Suppressor macrophage (primary cell): ENCODE results near the gene CDK1.
"Not testable (repeated sequence)": the region's sequence is repeated elsewhere in the genome, so short reads cannot be mapped to it uniquely, and the experiment has no call there.

Source experiments
- DNase-seq, 4 experiments: peaks; one replicate each; pipeline ENCODE4 v3.0.0-alpha.2; 2020 to 2022

Gene CDK1

DNA sequence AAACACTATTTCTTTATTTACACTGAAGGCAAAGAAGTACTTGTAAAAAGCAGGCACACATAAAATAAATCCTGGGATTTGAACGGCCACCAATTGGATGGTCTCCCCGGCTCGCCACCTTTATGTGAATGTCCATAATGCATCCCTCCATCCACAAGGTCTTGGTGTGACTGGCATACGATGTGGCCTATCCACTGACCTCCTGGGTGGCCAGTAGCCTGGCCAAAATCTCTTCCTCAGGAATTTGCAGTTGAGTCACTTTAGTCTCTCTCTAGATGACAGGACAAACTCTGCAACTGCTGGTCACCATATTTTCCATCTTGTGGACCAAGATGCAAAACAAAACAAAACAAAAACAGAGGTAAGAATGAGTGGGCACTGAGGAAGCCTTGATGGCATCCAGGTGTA, 39.1 kb downstream of the CDK1 start:
- DNase-seq: peak in 1 of 4 experiments; percentile 29

DNA sequence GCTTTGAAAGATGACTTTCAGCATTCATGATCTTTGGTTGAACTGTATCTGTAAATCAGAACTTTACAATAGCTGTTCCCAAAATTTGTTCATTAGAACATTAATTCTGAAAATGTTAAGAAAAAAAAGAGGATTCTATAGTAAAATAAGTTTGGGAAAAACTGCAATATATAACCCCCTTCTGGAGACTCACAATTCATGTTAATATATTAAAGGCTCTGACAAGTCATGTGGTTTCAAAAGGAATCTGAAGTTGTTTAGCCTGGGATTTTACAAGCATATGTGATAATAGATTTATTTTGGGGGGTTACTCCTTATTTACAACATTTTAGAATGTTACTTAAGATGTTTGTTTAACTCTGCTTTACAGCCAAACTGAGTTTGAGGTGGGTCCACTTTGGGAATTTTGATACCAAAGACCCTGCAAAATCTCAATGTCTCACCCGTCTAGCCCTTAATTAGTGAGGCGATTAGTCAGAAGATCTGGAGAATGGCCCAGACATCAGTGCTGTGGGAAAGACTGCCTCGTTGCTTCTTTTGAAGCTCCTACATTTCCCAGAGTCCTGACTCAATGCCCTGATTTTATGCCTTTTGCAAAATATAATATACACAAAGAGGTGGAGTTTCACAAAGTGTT, 40.0 kb downstream of the CDK1 start:
- DNase-seq: no peak

DNA sequence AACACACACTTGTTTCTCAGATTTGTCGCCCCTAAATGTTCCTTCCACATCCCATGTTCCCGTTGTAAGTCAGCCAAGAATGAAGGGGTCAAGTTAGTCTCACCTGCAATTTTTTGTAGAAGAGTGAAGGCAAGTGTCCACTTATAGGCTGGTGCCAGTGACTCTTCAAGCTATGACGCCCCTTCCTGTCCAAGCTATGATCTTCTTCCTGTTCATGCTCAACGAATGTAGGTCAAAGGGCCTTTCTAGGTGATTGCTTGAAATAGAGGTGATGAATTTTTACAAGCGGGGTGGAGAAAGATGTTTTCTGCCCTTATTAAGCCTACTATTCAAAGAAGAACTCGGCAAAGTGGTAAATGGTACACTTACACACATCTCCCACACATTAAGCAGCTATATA, 41.0 kb downstream of the CDK1 start:
- no peak for DNase-seq

DNA sequence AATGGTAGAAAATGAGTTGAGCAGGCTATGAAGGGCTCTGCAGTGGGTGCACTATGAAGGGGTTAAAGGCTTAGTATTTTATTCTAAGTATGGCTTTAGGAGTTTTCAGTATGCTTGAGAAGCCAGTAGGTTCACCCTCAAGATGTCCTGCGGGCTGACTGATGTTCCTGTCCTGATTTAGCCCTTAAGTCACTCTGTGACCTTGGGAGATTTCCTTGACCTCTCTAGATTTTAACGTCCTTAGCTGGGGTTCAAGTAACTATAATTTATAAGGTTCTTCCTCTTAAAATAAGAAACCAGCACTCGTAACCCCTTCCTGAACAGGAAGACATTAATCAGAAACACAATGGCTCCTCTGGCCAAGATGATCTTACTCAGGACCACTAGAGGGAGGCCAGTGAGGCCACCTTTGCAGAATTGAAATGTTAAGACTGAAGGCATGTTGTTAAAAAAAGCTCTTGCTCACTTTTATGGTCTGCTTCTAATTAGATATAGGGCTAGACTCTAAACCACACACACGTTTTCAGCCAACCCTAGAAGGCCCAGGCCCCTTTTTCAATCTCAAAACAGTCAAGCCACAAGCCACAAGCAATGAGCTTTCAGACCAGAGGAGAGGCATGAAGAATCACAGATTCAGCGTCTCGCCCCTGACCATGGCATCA, 41.9 kb downstream of the CDK1 start:
- DNase-seq: no peak

DNA sequence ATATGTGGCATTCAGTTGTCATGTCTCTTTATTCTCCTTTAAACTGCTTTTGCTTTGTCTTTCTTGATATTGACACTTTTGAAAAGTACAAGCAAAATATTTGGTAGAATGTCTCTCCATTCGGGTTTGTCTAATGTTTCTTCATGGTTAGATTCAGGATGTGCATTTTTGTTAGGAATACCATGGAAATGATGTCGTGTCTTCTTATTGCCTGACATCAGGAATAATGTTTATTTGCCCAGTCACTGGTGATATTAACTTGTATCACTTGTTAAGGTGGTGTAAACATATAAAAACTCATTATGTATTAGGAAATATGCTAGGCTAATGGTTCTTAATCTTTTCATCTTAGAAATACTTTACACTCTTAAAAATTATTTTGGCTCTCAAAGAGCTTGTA, 43.4 kb downstream of the CDK1 start:
- DNase-seq: no peak

DNA sequence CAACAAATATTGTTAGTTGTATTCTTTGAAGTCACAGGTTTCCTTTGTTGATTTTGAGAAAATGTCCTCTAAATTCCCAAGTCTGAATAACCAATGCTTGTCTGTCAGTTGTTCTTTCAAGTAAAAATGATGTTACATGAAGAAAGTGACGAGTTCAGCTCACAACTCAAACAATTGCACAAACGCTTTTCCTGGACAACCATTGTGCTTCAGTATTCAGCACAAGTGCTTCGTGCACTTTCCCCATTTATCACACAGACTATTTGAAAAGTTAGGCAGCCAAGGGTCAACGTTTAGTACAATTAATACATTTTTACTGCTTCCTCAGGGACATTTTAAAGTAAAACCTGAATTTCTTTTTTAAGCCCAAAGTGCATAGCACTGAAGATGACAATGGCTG, 44.5 kb downstream of the CDK1 start:
- no peak for DNase-seq

DNA sequence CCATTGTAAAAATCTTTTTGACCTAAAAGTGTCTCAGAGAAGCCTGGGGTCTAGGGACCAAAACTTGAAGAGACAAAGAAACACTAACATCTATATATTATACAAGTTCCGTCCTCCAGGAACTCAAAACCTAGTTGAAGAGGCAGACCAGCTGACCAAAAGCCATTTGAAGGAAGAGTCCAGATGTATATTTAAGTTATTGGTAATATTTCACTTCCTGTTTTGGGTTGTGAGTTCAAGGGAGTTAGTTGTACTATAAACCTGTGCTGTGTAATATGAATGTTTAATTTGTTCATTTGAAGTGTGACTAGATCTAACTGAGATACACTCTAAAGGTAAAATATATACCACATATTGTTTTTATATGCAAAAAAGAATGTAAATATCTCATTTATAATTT, 45.0 kb downstream of the CDK1 start:
- DNase-seq: no peak

DNA sequence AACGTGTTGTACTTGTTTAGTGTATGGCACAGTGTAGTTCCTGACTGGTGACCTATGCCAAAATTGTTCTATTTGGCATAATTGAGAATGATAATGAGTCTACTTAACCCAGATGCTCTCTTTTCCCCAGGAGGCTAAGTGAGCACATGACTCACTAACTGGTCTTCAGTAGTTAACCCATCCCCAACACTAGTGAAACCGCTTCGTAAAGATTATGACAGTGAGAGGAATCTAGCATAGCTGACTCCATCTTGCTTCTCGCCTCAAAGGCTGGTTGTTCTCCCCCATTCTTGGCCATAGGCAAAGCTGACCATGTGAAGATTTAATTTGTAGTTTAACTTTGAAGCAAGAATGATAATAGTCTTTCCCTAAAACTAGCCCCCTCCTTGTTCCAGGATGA, 47.2 kb downstream of the CDK1 start:
- no peak for DNase-seq

DNA sequence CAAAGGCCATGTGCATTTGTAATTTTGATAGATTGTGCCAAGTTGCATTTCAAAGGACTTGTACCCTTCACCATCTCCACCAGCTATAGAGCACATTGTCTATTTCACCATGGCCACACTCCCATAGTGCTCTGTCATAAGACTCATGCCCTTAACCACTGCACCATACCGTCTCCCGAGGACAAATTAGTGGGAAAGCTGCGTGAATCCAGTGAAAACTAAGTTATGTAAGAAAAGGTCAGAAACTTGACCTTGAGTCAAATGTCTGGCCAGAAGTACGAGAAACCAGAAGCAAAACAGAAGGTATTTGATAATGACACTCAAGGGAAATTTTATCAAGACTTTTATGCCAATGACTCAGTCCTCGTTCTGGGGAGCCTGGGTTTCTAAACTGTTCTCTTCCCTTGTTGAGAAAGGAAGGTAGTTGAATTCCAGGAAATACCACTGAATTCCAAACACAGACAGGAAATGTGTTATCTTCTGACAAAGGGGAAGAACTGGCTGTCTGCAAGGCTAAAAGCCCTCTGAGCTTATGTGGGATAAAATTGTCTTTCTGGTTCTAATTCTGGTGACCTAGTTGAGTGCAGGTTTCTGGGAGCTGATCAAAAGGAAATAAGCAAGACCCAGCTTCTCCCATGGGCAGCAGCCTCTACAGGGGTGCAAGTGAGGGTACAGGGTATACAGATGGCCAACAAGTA, 49.7 kb downstream of the CDK1 start:
- DNase-seq: peak in 2 of 4 experiments; percentile 8 to 19

DNA sequence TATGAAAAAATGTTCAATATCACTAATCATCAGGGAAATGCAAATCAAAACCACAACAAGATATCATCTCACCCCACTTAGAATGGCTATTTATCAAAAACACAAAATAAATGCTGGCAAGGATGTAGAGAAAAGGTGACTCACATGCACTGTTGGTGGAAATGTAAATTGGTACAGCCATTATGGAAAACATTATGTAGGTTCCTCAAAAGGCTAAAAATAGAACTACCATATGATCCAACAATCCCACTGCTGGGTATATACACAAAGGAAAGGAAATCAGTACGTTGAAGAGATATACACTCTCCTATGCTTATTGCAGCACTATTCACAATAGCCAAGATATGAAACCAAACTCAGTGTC, 50.2 kb downstream of the CDK1 start:
- DNase-seq: peak in 2 of 4 experiments; percentile 15 to 30

DNA sequence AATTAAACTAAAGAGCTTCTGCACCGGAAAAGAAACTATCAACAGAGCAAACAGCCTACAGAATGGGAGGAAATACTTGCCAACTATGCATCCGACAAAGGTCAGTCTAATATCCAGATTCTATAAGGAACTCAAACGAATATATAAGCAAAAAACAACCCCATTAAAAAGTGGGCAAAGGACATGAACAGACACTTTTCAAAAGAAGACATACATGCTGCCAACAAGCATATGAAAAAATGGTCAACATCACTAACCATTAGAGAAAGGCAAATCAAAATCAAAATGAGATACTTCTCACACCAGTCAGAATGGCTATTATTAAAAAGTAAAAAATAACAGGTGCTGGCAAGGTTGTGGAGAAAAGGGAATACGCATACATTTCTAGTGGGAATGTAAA, 53.9 kb downstream of the CDK1 start:
- not testable (repeated sequence) for DNase-seq

DNA sequence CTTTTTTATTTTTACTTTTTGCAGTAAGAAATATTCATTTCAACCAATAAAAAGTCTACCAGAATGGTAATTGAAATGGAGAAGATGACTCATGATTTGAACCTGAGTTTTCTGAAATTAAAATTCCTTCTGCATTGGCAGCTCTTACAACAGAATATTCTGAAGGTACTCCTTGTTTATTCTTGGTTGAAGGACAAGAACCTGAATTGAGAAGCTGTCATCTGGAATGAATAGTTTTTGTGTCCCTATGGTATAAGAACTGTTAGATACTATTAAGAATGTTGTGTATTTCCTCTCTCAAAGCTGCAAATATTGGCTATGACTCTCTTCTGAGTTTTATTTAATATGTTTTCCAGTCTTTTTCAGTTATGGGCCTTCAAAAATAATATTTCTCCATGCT, 56.1 kb downstream of the CDK1 start:
- DNase-seq: no peak

DNA sequence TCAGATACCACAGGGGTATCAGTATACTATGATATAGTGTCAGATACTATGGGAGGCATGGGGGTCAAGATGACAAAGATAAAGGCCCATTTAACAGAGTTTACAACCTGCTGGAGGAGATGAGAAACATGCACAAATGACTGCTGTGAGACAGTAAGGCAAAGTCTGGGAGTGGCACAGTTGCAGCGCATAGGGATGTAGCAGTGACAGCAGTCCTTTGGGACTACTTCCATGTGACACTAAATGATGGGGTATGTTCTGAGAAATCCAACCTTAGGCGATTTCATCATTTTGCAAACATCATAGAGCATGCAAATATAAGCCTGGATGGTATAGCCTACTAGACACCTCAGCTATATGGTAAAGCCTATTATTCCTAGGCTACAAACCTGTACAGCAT, 56.8 kb downstream of the CDK1 start:
- DNase-seq: no peak

DNA sequence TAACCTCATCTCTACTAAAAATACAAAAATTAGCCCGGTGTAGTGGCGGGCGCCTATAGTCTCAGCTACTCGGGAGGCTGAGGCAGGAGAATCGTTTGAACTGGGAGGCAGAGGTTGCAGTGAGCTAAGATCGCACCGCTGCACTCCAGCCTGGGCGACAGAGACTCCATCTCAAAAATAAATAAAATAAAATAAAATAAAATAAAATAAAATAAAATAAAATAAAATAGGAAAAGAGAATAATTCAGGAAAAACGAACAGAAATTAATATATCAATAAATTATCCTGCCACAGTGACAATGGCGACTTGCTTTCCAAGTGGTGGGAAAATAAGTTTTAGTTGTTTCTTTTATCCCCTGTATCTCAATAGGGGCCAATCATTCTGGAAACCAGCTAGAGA, 62.9 kb downstream of the CDK1 start:
- DNase-seq: not testable (repeated sequence)

DNA sequence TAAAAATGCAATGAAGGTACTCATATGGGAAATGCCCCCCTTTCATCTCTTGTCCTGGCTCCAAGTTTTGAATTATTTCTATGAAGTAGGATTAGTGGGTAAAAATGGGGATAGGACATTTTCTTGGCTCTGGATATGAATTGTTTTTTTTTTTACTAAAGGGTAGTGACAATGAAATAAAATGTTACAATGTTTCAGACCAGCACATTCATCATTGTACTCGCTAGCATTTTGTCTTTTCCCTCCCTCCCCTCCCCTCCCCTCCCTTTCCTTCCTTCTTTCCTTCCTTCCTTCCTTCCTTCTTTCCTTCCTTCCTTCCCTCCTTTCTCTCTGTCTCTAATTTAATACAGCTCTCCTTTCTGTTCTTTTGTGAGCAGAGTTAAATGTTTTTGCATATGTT, 64.4 kb downstream of the CDK1 start:
- DNase-seq: no peak
